Measurements from ENCODE around the gene FXYD4. TPM values are rescaled to one million over a fixed set of nuclear protein-coding genes. Genes with fewer than 3 reads are reported as not detected.
"Not testable (repeated sequence)": the region's sequence is repeated elsewhere in the genome, so short reads cannot be mapped to it uniquely, and the experiment has no call there.

Gene FXYD4
- total RNA-seq, 2 donors from 2014 or later: not detected

GRCh38 chr10:43419997-43420368 lies 48.5 kb downstream of the FXYD4 start:
- intact Hi-C loops (cut with DNase I): no loop called here
- ATAC-seq: no peak
- WGBS, 2 donors: 63 to 66% methylated on average over 18 of the region's 18 CpGs
- Histone ChIP-seq H3K27me3 (no peaks in the 10 kb centered on the region), H3K27ac (peak overlapping the region; percentile 92 to 99 (median 95)), H3K4me1 (peaks cover 15% of the 10 kb centered on the region), H3K4me3 (no peak overlapping the region), H3K36me3 (replicated peaks in 1 of 2; ENCODE audit: insufficient read depth in 1 of 2, low read depth in 2 of 2) (no peaks in the 10 kb centered on the region), H3K9me3 (no peaks in the 10 kb centered on the region)
- TF ChIP-seq POLR2A (IDR thresholded peaks at IDR 0.05) (no peak), CTCF (IDR thresholded peaks at IDR 0.05) (no peak)
- DNase-seq: no peak

- Histone ChIP-seq H3K4me3 (peak overlapping the region; percentile 20 to 28), H3K9me3 (no peaks in the 10 kb centered on the region), H3K27me3 (no peaks in the 10 kb centered on the region), H3K27ac (peak overlapping the region; percentile 92 to 99 (median 95)), H3K4me1 (peaks cover 15% of the 10 kb centered on the region), H3K36me3 (replicated peaks in 1 of 2; ENCODE audit: insufficient read depth in 1 of 2, low read depth in 2 of 2) (no peaks in the 10 kb centered on the region)
- intact Hi-C loops (cut with DNase I): no loop called here
- DNase-seq (peak; percentile 77 to 88 (median 84)), ATAC-seq (peak; percentile 96)
- 0 to 1% methylated on average over 29 to 63 of the region's 63 CpGs for WGBS, 2 donors
- TF ChIP-seq CTCF (IDR thresholded peaks at IDR 0.05) (no peak), POLR2A (IDR thresholded peaks at IDR 0.05) (peak; percentile 59 to 90 (median 87))
Measured at GRCh38 chr10:43420369-43421200, 49.1 kb downstream of the FXYD4 start.

- peaks cover 15% of the 10 kb centered on the region for H3K4me1 ChIP-seq
- no peaks in the 10 kb centered on the region for H3K36me3 ChIP-seq (replicated peaks in 1 of 2; ENCODE audit: insufficient read depth in 1 of 2, low read depth in 2 of 2)
- 11 to 22% methylated on average over 3 to 4 of the region's 4 CpGs for WGBS, 2 donors
- no peaks in the 10 kb centered on the region for H3K27me3 ChIP-seq
- H3K4me3 ChIP-seq: peak overlapping the region in 1 of 2 donors; percentile 20
- DNase-seq (no peak), ATAC-seq (no peak)
- no peaks in the 10 kb centered on the region for H3K9me3 ChIP-seq
- TF ChIP-seq CTCF (IDR thresholded peaks at IDR 0.05) (no peak), POLR2A (IDR thresholded peaks at IDR 0.05) (no peak)
- H3K27ac ChIP-seq: peak overlapping the region; percentile 92 to 99 (median 95)
- intact Hi-C loops (cut with DNase I): no loop called here
Measured at GRCh38 chr10:43421201-43421507, 49.7 kb downstream of the FXYD4 start.

- Histone ChIP-seq H3K4me3 (no peak overlapping the region), H3K27ac (peak overlapping the region in 3 of 4 donors; percentile 92 to 99 (median 98)), H3K4me1 (peaks cover 15% of the 10 kb centered on the region), H3K36me3 (replicated peaks in 1 of 2; ENCODE audit: insufficient read depth in 1 of 2, low read depth in 2 of 2) (no peaks in the 10 kb centered on the region), H3K27me3 (no peaks in the 10 kb centered on the region), H3K9me3 (no peaks in the 10 kb centered on the region)
- intact Hi-C loops (cut with DNase I): no loop called here
- WGBS, 2 donors: 89 to 93% methylated on average over 5 to 6 of the region's 6 CpGs
- TF ChIP-seq POLR2A (IDR thresholded peaks at IDR 0.05): no peak
- TF ChIP-seq CTCF (IDR thresholded peaks at IDR 0.05): no peak
- no peak for ATAC-seq
- DNase-seq: no peak
Measured at GRCh38 chr10:43421519-43421918, 50.1 kb downstream of the FXYD4 start.

- 89 to 100% methylated on average over 4 of the region's 4 CpGs for WGBS, 2 donors
- not testable (repeated sequence) for H3K27ac ChIP-seq
Measured at GRCh38 chr10:43421944-43422343, 50.5 kb downstream of the FXYD4 start.

More at GRCh38 chr10:43421944-43422343, 50.5 kb downstream of the FXYD4 start:
- intact Hi-C loops (cut with DNase I); DNase-seq; H3K36me3 ChIP-seq (replicated peaks in 1 of 2; ENCODE audit: insufficient read depth in 1 of 2, low read depth in 2 of 2); H3K27me3 ChIP-seq; H3K9me3 ChIP-seq; H3K4me3 ChIP-seq; ATAC-seq: not testable (repeated sequence)
- peaks cover 15% of the 10 kb centered on the region for H3K4me1 ChIP-seq
